Upper lobe of left lung (tissue), 6 donors: Measurements from ENCODE around the gene ADH1A. TPM values are rescaled to one million over a fixed set of nuclear protein-coding genes. Genes with fewer than 3 reads are reported as not detected.
"Not testable (repeated sequence)": the region's sequence is repeated elsewhere in the genome, so short reads cannot be mapped to it uniquely, and the experiment has no call there.

Experiments used
- ATAC-seq, 2 donors: fragments of 200-7000 bp; cut with Tn5 transposase; one replicate each; pipeline ENCODE4 v1.9.1; 2022; ENCODE audit warnings: mild to moderate bottlenecking in 2 of 2, moderate library complexity in 2 of 2; ENCODE audit not compliant: low FRiP score in 2 of 2
- DNase-seq, 2 donors: peaks; one replicate each; pipeline ENCODE4 v3.0.0-alpha.2; 2019 to 2020
- H3K27ac ChIP-seq, 4 donors: fragments of 200-600 bp; sonication (generic); one replicate each; pipeline ENCODE4 v1.5.1; 2016 to 2019
- H3K27me3 ChIP-seq, 4 donors: fragments of 200-600 bp; sonication (generic); one replicate each; pipeline ENCODE4 v1.5.1; 2017 to 2019
- H3K36me3 ChIP-seq, 4 donors: fragments of 200-600 bp; sonication (generic); one replicate each; pipeline ENCODE4 v1.5.1; 2016 to 2019
- H3K4me1 ChIP-seq, 4 donors: fragments of 200-600 bp; sonication (generic); one replicate each; pipeline ENCODE4 v1.5.1; 2018 to 2019
- H3K4me3 ChIP-seq, 4 donors: fragments of 200-600 bp; sonication (generic); one replicate each; pipeline ENCODE4 v1.5.1; 2017 to 2019; ENCODE audit warnings: mild to moderate bottlenecking in 2 of 4, moderate library complexity in 1 of 4
- H3K9me3 ChIP-seq, 4 donors: fragments of 200-600 bp; sonication (generic); one replicate each; pipeline ENCODE4 v1.5.1; 2018 to 2019
- POLR2A ChIP-seq, 4 donors: fragments of 450-650 bp; IDR thresholded peaks; one replicate each; pipeline ENCODE4 v1.5.1; 2016 to 2017; ENCODE audit warnings: antibody characterized with exemption in 4 of 4, mild to moderate bottlenecking in 2 of 4
- WGBS, 2 donors: methylation state at CpG; one replicate each; pipeline ENCODE4 v1.1.5; 2017 to 2018; 5-methylcytosine and 5-hydroxymethylcytosine counted together
- total RNA-seq, 6 donors: library from RNA; depleted of rRNA in 4 of 6; stranded (reverse); fragments of >200 nt in 4 of 6; gene quantifications; one replicate each; pipeline versions ENCODE4 v1.1.0 to v1.2.1, GENCODE V29; 2016 to 2021
- TF ChIP-seq, protein P1 (sequence below), 6 experiments: fragments of 450-650 bp in 4 of 6; fragments of 200-600 bp in 2 of 6; sonication (generic) in 2 of 6; IDR thresholded peaks; one replicate each; pipeline ENCODE4 v1.5.1; 2016 to 2019; ENCODE audit warnings: antibody characterized with exemption in 6 of 6
- donor health status: DM: no; HTN: no; CAD: no; lungs with moderate emphysema.
- donor health status: DM: no; HTN: yes; CAD: no; lungs with severe emphysema.

The ADH1A gene
- total RNA-seq, 6 donors from 2014 or later = 1.9 to 3.4 TPM; not detected in 4

DNA sequence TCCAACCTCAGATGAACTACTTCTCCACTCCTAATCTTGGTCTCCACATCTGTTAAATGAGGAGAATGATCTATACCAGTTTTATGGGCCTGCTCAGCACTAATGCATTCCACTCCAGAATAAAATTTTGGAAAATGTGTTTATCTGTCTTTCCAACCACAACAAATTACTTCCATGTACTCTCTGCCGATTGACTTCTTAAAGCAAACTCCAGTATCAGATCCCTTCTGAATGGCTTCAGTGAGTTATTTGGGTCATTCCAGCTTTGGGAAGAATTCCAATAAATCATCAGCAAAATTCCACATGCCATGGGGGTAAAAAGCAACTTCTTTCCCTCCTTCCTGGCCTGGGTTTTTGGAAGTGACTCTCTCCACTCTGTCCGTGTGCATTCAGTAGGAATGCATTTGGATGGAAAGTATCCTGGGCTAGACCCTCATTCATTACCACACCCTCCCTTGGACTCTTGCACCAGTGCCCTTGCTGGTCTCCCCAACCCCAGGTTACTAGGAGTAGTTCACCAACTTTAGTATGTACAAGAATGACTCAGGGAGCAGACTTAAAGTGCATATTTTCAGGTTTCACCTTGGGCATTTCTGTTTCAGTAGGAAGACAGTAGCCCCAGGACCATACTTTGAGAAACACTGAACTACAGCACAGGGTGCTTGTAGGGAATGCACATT lies 56.3 kb downstream of the ADH1A start:
- no peak for TF ChIP-seq POLR2A (IDR thresholded peaks at IDR 0.05)
- TF ChIP-seq, protein P1, sequence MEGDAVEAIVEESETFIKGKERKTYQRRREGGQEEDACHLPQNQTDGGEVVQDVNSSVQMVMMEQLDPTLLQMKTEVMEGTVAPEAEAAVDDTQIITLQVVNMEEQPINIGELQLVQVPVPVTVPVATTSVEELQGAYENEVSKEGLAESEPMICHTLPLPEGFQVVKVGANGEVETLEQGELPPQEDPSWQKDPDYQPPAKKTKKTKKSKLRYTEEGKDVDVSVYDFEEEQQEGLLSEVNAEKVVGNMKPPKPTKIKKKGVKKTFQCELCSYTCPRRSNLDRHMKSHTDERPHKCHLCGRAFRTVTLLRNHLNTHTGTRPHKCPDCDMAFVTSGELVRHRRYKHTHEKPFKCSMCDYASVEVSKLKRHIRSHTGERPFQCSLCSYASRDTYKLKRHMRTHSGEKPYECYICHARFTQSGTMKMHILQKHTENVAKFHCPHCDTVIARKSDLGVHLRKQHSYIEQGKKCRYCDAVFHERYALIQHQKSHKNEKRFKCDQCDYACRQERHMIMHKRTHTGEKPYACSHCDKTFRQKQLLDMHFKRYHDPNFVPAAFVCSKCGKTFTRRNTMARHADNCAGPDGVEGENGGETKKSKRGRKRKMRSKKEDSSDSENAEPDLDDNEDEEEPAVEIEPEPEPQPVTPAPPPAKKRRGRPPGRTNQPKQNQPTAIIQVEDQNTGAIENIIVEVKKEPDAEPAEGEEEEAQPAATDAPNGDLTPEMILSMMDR (IDR thresholded peaks at IDR 0.05) = no peak
- Histone ChIP-seq H3K27ac (no peak overlapping the region), H3K27me3 (no peaks in the 10 kb centered on the region), H3K9me3 (no peaks in the 10 kb centered on the region), H3K36me3 (no peaks in the 10 kb centered on the region), H3K4me1 (no peaks in the 10 kb centered on the region), H3K4me3 (no peak overlapping the region)
- DNase-seq (no peak), ATAC-seq (no peak)
- 75 to 84% methylated on average over 2 of the region's 2 CpGs for WGBS, 2 donors

DNA sequence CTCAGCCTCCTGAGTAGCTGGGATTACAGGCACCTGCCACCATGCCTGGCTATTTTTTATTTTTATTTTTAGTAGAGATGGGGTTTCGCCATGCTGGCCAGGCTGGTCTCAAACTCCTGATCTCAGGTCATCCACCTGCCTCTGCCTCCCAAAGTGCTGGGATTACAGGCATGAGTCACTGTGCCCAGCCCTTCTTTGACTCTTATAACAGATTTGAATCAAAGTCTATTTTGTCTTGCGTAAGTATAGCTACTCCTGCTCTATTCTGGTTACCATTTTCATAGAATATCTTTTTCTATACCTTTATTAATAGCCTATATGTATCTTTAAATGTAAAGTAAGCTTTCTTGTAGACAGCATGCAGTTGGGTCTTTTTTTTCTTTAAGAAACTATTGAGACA lies 57.4 kb downstream of the ADH1A start:
- H3K9me3 ChIP-seq, H3K4me3 ChIP-seq, H3K27ac ChIP-seq, ATAC-seq, H3K36me3 ChIP-seq, H3K4me1 ChIP-seq, H3K27me3 ChIP-seq, DNase-seq: not testable (repeated sequence)
- WGBS, 2 donors = 96 to 97% methylated on average over 2 of the region's 2 CpGs

DNA sequence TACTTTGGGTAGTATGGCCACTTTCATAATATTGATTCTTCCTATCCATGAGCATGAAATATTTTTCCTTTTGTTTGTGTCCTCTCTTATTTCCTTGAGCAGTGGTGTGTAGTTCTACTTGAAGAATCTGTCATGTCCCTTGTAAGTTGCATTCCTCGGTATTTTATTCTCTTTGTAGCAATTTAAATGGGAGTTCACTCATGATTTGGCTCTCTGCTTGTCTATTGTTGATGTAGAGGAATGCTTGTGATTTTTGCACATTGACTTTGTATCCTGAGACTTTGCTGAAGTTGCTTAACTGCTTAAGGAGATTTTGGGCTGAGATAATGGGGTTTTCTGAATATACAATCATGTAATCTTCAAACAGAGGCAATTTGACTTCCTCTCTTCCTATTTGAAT lies 62.1 kb downstream of the ADH1A start:
- not testable (repeated sequence) for H3K27me3 ChIP-seq, H3K27ac ChIP-seq, ATAC-seq, H3K4me1 ChIP-seq, H3K36me3 ChIP-seq, DNase-seq, H3K4me3 ChIP-seq, H3K9me3 ChIP-seq
- WGBS, 2 donors = 0 to 71% methylated on average over 1 of the region's 1 CpG

DNA sequence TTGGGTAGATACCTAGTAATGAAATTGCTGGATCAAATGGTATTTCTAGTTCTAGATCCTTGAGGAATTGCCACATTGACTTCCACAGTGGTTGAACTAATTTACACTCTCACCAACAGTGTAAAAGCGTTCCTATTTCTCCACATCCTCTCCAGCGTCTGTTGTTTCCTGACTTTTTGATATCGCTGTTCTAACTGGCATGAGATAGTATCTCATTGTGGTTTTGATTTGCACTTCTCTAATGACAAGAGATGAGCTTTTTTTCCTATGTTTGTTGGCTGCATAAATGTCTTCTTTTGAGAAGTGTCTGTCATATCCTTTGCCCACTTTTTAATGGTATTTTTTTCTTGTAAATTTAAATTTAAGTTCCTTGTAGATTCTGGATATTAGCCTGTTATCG lies 63.1 kb downstream of the ADH1A start:
- H3K36me3 ChIP-seq, H3K4me3 ChIP-seq, ATAC-seq, DNase-seq, H3K27ac ChIP-seq, H3K27me3 ChIP-seq, H3K4me1 ChIP-seq, H3K9me3 ChIP-seq: not testable (repeated sequence)
- 78 to 88% methylated on average over 4 of the region's 4 CpGs for WGBS, 2 donors

Other genes starting within 250 kb of the ADH1A start
- gene ADH5, start 202.2 kb downstream of the ADH1A start, total RNA-seq = 100 to 1,000 TPM in 3 of 6 donors, 10 to 100 TPM in 3; 46.1 to 188 (median 97.6) TPM
- under 1 TPM in 3 of 6 donors, not detected in 3; 0.22 to 0.67 (median 0.31) TPM for gene ADH4, start 146.7 kb downstream of the ADH1A start, total RNA-seq
- 1 to 10 TPM in 1 of 6 donors, under 1 TPM in 3, not detected in 2; 0.30 to 1.3 (median 0.39) TPM for gene ADH6, start 71.7 kb downstream of the ADH1A start, total RNA-seq
- 100 to 1,000 TPM; 126 to 887 (median 394) TPM for gene ADH1B, start 30.4 kb upstream of the ADH1A start, total RNA-seq
- 10 to 100 TPM in 2 of 6 donors, 1 to 10 TPM in 4; 2.0 to 57.7 (median 7.6) TPM for gene ADH1C, start 61.8 kb upstream of the ADH1A start, total RNA-seq
- 1 to 10 TPM in 1 of 6 donors, under 1 TPM in 2, not detected in 3; 0.15 to 9.2 (median 0.30) TPM for gene ADH7, start 144.4 kb upstream of the ADH1A start, total RNA-seq
- not detected for gene C4orf17, start 220.0 kb upstream of the ADH1A start, total RNA-seq